GM23338 (cell line): ENCODE measurements around the gene EFCAB6. TPM values are rescaled to one million over a fixed set of nuclear protein-coding genes. Genes with fewer than 3 reads are reported as not detected.

Source experiments
- ATAC-seq: fragments of 200-7000 bp; cut with Tn5 transposase; 3 replicates; pipeline ENCODE4 v1.9.1; 2020
- DNase-seq: peaks from one replicate; pipeline ENCODE4 v3.0.0-alpha.2; 2015; ENCODE audit warnings: low spot score
- H2AFZ ChIP-seq: fragments of 200-600 bp; sonication (generic); 2 replicates; pipeline ENCODE4 v1.8.0; 2016; ENCODE audit warnings: antibody characterized with exemption, mild to moderate bottlenecking, moderate library complexity
- H3F3A ChIP-seq: fragments of 200-600 bp; sonication (generic); replicated peaks from 2 replicates; pipeline ENCODE4 v1.8.0; 2017; ENCODE audit warnings: antibody characterized with exemption, mixed run types, low read depth
- H3K27ac ChIP-seq: fragments of 200-600 bp; sonication (generic); 2 replicates; pipeline ENCODE4 v1.6.1; 2016; ENCODE audit warnings: low read depth
- H3K27me3 ChIP-seq: fragments of 200-600 bp; sonication (generic); 2 replicates; pipeline ENCODE4 v1.8.0; 2016; ENCODE audit warnings: mild to moderate bottlenecking, mixed run types, moderate library complexity; ENCODE audit not compliant: insufficient read depth
- H3K36me3 ChIP-seq: fragments of 200-600 bp; sonication (generic); 2 replicates; pipeline ENCODE4 v1.8.0; 2016; ENCODE audit warnings: mild to moderate bottlenecking; ENCODE audit not compliant: insufficient read depth
- H3K4me1 ChIP-seq: fragments of 200-600 bp; sonication (generic); 2 replicates; pipeline ENCODE4 v1.8.0; 2016; ENCODE audit warnings: mild to moderate bottlenecking, moderate library complexity; ENCODE audit not compliant: insufficient read depth
- H3K4me2 ChIP-seq: fragments of 200-600 bp; sonication (generic); 2 replicates; pipeline ENCODE4 v1.7.1; 2017; ENCODE audit warnings: mixed run types
- H3K4me3 ChIP-seq: fragments of 200-600 bp; sonication (generic); 2 replicates; pipeline ENCODE4 v1.6.1; 2016; ENCODE audit warnings: mixed run types
- H3K79me2 ChIP-seq: fragments of 200-600 bp; sonication (generic); replicated peaks from 2 replicates; pipeline ENCODE4 v1.8.0; 2017; ENCODE audit warnings: mild to moderate bottlenecking; ENCODE audit not compliant: insufficient read depth
- H3K9me2 ChIP-seq: fragments of 200-600 bp; sonication (generic); 2 replicates; pipeline ENCODE4 v1.8.0; 2017; ENCODE audit not compliant: insufficient read depth
- H4K20me1 ChIP-seq: fragments of 200-600 bp; sonication (generic); replicated peaks from 2 replicates; pipeline ENCODE4 v1.8.0; 2017; ENCODE audit warnings: mild to moderate bottlenecking; ENCODE audit not compliant: insufficient read depth
- H3K27ac Mint-ChIP-seq: 2 replicates; pipeline ENCODE4 v1.8.0; 2020; ENCODE audit warnings: inconsistent platforms, mild to moderate bottlenecking, moderate library complexity, mixed read lengths
- H3K27me3 Mint-ChIP-seq: 3 replicates; pipeline ENCODE4 v1.8.0; 2022; ENCODE audit warnings: low read depth, mild to moderate bottlenecking, moderate library complexity, mixed read lengths, inconsistent platforms; ENCODE audit not compliant: insufficient read depth, poor library complexity
- H3K36me3 Mint-ChIP-seq: 3 replicates; pipeline ENCODE4 v1.8.0; 2021; ENCODE audit warnings: low read depth, mild to moderate bottlenecking, inconsistent platforms, moderate library complexity, mixed read lengths
- H3K4me1 Mint-ChIP-seq: 3 replicates; pipeline ENCODE4 v1.8.0; 2020; ENCODE audit warnings: mild to moderate bottlenecking, inconsistent platforms, mixed read lengths
- H3K4me3 Mint-ChIP-seq: 3 replicates; pipeline ENCODE4 v1.8.0; 2021; ENCODE audit warnings: moderate library complexity, mild to moderate bottlenecking, inconsistent platforms, mixed read lengths
- H3K9me3 Mint-ChIP-seq: 3 replicates; pipeline ENCODE4 v1.8.0; 2020; ENCODE audit warnings: moderate library complexity, mild to moderate bottlenecking, inconsistent platforms, mixed read lengths
- CREB1 ChIP-seq: fragments of 250-450 bp; sonication (Bioruptor Pico); IDR thresholded peaks from 2 replicates; pipeline ENCODE4 v1.5.0; 2020; ENCODE audit warnings: low read depth, mild to moderate bottlenecking, moderate library complexity
- CTCF ChIP-seq, 2 experiments: fragments of 200-600 bp in 1 of 2; sonication (generic) in 1 of 2; conservative IDR thresholded peaks; 2 replicates each; pipeline versions ENCODE4 v1.5.1 to v1.6.1; 2016 to 2017; ENCODE audit warnings: antibody characterized with exemption in 2 of 2, low read depth in 2 of 2, mild to moderate bottlenecking in 2 of 2, moderate library complexity in 1 of 2
- ETS1 ChIP-seq: IDR thresholded peaks from 2 replicates; pipeline ENCODE4 v1.6.1; 2016; ENCODE audit warnings: antibody characterized with exemption
- EZH2 ChIP-seq: fragments of 200-600 bp; sonication (generic); IDR thresholded peaks from one replicate; pipeline ENCODE4 v1.8.0; 2017; ENCODE audit warnings: antibody characterized with exemption, mild to moderate bottlenecking, low read depth; ENCODE audit not compliant: unreplicated experiment
- EZH2phosphoT487 ChIP-seq: fragments of 200-600 bp; sonication (generic); IDR thresholded peaks from one replicate; pipeline ENCODE4 v1.8.1; 2018; ENCODE audit warnings: antibody characterized with exemption; ENCODE audit not compliant: unreplicated experiment
- JUNB ChIP-seq: IDR thresholded peaks from one replicate; pipeline ENCODE4 v1.6.1; 2016; ENCODE audit warnings: antibody characterized with exemption; ENCODE audit not compliant: unreplicated experiment
- NANOG ChIP-seq: IDR thresholded peaks from 2 replicates; pipeline ENCODE4 v1.6.1; 2016; ENCODE audit warnings: antibody characterized with exemption, borderline replicate concordance
- POLR2AphosphoS5 ChIP-seq: IDR thresholded peaks from 2 replicates; pipeline ENCODE4 v1.6.1; 2016; ENCODE audit warnings: antibody characterized with exemption, low read depth
- REST ChIP-seq: IDR thresholded peaks from one replicate; pipeline ENCODE4 v1.6.1; 2018; ENCODE audit warnings: antibody characterized with exemption; ENCODE audit not compliant: unreplicated experiment
- STAT1 ChIP-seq: IDR thresholded peaks from one replicate; pipeline ENCODE4 v1.6.1; 2016; ENCODE audit warnings: antibody characterized with exemption; ENCODE audit not compliant: unreplicated experiment
- ZNF114 ChIP-seq: fragments of 250-450 bp; sonication (Bioruptor Pico); IDR thresholded peaks from 2 replicates; pipeline ENCODE4 v1.5.0; 2020; ENCODE audit warnings: mild to moderate bottlenecking, moderate library complexity
- ZNF331 ChIP-seq: fragments of 250-450 bp; sonication (Bioruptor Pico); IDR thresholded peaks from 2 replicates; pipeline ENCODE4 v1.5.0; 2020; ENCODE audit warnings: low read depth, mild to moderate bottlenecking, moderate library complexity
- polyA plus RNA-seq: library from polyadenylated mRNA; unstranded; fragments of >200 nt; fragmentation: Nextera tagmentation; extraction: Ambion mirVana; gene quantifications from 2 replicates; pipeline ENCODE4 v1.2.1, GENCODE V29; 2016
- total RNA-seq: library from RNA; depleted of rRNA; stranded (reverse); fragments of >200 nt; shearing (Covaris generic); gene quantifications from 2 replicates; pipeline ENCODE4 v1.2.3, GENCODE V29; 2014

Gene EFCAB6
- total and polyA plus RNA-seq, 2 experiments from 2014 or later = 1.1 to 1.8 TPM

GRCh38 chr22:43835736-43836135, 23.6 kb upstream of the EFCAB6 start:
- Histone ChIP-seq H3K27me3 (no peaks in the 10 kb centered on the region), H3K36me3 (no peaks in the 10 kb centered on the region), H2AFZ (no peak overlapping the region), H3K4me3 (no peak overlapping the region), H3K9me2 (no peaks in the 10 kb centered on the region), H4K20me1 (no peaks in the 10 kb centered on the region; the same call in 1 of the 2 replicates), H3F3A (no peaks in the 10 kb centered on the region), H3K27ac (no peak overlapping the region), H3K4me2 (no peak overlapping the region), H3K79me2 (peaks cover 4% of the 10 kb centered on the region; the same call in 1 of the 2 replicates), H3K4me1 (no peaks in the 10 kb centered on the region)
- no peak overlapping the region for H3K4me3 Mint-ChIP-seq
- peaks cover 7% of the 10 kb centered on the region for H3K4me1 Mint-ChIP-seq
- peaks cover 19% of the 10 kb centered on the region for H3K27me3 Mint-ChIP-seq
- peaks cover 16% of the 10 kb centered on the region; the same call in 2 of the 3 replicates for H3K36me3 Mint-ChIP-seq
- no peak for TF ChIP-seq ZNF331 (CRISPR knock-in tag)
- no peak for TF ChIP-seq ETS1
- no peak for TF ChIP-seq ZNF114 (CRISPR knock-in tag)
- TF ChIP-seq REST = no peak
- TF ChIP-seq JUNB = no peak
- no peak for TF ChIP-seq EZH2phosphoT487
- TF ChIP-seq NANOG = no peak
- no peak for TF ChIP-seq CREB1 (CRISPR knock-in tag)
- no peak for TF ChIP-seq POLR2AphosphoS5
- no peak for TF ChIP-seq CTCF (conservative IDR thresholded peaks at IDR 0.05; ENCODE audit: low read depth in 2 of 2)
- no peak for TF ChIP-seq EZH2
- no peak for TF ChIP-seq STAT1
- no peaks in the 10 kb centered on the region; the same call in 2 of the 3 replicates for H3K9me3 Mint-ChIP-seq
- DNase-seq (no peak), ATAC-seq (no peak)
- H3K27ac Mint-ChIP-seq = no peak overlapping the region
